GM13977 (cell line): ENCODE measurements around the gene HSPA12B.
A peak's percentile ranks its signal among the peaks of the same experiment; 100 is the strongest.

Experiments used
- DNase-seq: peaks from one replicate; pipeline ENCODE4 v3.0.0; 2012; ENCODE audit warnings: low spot score
- in situ Hi-C: fragments of 300-500 bp; cut with MboI; formaldehyde crosslinking; loops from one replicate; pipeline ENCODE4 v1.12.0; 2022; ENCODE audit warnings: low sequenced_read_pairs, low pct_unique_long_range_greater_than_20kb, mixed read lengths, inconsistent platforms; ENCODE audit not compliant: unreplicated experiment
- TF ChIP-seq, protein P1 (sequence below): IDR thresholded peaks from 2 replicates; pipeline ENCODE4 v1.5.1; 2012; ENCODE audit warnings: mild to moderate bottlenecking, control low read depth; ENCODE audit not compliant: insufficient read depth; ENCODE audit errors: extremely low read depth, missing control alignments

The HSPA12B gene

DNA sequence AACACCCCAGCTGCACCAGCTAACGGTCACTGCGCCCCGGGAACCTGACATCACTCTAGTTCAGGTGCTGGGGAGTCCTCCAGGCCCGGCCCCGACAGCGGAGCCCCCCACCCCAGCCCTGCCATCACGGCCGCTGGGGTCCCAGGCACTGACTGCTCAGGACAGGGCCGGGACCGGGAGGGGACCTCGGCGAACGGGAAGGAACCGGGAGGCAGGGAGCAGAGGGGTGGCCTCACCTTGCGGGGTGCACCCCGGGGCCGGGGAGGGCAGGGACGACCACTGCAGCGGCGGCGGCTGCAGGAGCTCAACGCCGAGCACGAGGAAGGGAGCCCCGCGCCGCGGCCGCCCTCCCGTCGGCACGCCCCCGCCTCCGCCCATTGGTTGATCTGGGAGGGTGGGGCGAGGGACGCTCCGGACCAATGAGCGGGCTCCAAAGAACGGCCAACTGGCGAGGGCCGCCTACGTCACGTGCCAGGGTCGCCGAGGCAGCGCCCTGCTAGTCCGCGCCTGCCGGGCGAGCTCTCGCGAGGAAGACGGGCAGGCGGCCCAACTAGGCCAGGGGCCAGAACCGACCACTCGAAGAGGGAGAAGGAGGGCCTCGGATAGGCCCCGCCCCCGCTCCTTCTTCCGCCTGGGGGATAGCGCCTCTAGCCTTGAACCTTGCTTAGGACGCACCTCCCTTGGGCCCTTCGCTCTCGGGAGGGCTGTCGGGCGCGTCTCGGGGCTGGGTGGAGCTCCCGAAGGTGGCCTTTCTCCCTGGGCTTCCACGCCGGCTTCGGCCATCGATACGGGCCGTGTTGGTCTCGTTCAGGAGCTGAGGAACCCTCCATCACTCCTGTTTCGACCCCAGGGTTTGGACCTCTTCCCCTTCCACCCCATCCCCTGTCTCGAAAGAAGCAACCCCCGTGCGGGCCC lies 35.2 kb downstream of the HSPA12B start, which contains the start of gene ADISSP:
Gene ADISSP (minus strand): TSS at position 327 of the 915 bp plus-strand sequence. CDS start 7,653 bp downstream, outside the sequence.
- TF ChIP-seq, protein P1, sequence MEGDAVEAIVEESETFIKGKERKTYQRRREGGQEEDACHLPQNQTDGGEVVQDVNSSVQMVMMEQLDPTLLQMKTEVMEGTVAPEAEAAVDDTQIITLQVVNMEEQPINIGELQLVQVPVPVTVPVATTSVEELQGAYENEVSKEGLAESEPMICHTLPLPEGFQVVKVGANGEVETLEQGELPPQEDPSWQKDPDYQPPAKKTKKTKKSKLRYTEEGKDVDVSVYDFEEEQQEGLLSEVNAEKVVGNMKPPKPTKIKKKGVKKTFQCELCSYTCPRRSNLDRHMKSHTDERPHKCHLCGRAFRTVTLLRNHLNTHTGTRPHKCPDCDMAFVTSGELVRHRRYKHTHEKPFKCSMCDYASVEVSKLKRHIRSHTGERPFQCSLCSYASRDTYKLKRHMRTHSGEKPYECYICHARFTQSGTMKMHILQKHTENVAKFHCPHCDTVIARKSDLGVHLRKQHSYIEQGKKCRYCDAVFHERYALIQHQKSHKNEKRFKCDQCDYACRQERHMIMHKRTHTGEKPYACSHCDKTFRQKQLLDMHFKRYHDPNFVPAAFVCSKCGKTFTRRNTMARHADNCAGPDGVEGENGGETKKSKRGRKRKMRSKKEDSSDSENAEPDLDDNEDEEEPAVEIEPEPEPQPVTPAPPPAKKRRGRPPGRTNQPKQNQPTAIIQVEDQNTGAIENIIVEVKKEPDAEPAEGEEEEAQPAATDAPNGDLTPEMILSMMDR: peak; percentile 22
- peak; percentile 99 for DNase-seq
- in situ Hi-C loops: no loop called here

DNA sequence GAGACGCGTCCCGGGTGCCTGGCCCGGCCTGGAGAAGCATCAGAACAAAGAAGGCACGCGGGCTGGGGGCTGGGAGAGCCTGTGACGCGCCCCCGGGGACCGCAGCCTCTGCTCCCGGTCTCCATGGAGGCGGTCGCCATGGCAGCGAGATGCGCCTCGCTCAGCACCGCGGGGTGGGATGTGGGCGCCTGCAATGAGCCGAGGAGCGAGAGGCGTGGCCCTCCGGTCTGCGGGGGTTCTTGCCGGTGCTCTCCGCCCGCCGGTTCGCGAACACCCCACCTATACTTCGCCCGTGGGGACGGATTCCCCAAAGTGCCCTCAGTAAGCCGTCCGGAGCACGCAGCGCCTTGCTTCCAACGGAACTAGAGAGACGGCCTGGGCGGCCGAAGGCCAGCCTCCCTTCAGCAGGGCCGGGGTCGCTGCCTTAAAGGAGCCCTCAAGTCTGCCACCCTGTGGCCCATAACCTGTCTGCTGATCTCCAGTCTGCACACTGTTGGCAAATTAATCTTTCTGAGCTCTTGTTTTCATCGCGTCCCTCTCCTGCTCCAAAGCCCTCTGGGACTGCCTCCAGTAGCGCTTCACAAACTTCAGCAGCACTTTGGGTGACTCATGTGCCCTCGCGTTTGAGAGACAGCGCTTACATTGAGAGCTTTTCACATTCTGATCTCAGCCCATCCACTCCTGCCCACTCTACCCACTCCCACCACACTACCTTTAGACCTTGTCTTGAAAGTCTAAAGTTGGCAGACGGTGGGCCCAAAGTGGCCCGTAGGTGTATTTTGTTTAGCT lies 36.1 kb downstream of the HSPA12B start:
- DNase-seq: peak; percentile 84
- TF ChIP-seq, protein P1: peak; percentile 63
- in situ Hi-C loops: no loop called here

DNA sequence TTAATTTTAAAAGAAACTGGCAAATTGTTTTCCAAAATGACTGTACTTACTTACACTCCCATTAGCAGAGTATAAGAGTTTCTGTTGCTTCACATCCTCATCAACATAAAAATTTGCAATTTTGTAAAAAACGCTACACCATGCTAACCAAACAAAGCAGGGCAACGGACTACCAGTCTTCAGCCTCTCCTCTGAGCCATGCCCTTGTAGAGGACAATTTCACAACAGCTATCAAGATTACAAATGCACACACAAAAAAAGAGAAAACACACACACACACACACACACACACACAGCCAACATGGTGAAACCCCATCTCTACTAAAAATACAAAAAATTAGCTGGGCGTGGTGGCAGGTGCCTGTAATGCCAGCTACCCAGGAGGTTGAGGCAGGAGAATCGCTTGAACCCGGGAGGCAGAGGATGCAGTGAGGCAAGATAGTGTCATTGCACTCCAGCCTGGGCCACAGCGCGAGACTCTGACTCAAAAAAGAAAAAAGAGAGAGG lies 39.1 kb downstream of the HSPA12B start:
- in situ Hi-C loops: no loop called here
- DNase-seq: no peak
- TF ChIP-seq, protein P1: no peak

DNA sequence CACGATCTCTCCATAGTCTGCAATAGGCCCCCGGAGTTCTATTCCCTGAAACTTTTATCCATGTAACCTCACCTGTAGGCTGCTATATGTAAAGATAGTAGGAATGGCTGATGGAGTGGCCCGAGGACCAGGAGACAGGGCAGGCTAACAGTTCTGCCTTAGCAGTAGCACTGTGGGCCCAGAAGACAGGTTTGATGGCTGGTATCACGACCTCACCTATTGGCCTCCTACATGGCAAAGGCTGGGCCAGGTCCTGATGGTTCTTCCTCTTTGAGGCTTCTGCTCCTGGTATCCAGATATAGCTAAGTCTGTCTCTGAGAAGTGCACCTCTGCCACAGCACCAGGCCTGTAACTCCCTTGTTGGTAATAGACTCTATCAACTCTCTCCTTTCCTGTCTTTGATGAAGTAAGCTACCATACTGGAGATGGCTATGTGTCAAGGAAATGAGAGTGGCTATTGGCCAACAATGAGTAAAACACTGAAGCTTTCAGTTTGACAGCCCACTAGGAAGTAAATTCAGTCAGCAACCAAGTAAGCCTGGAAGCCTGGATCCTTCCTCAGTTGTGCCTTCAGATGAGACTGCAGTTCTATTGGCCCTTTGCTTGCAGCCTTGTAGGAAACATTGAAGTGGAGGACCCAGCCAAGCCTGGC lies 43.1 kb downstream of the HSPA12B start:
- in situ Hi-C loops: no loop called here
- TF ChIP-seq, protein P1: no peak
- no peak for DNase-seq

DNA sequence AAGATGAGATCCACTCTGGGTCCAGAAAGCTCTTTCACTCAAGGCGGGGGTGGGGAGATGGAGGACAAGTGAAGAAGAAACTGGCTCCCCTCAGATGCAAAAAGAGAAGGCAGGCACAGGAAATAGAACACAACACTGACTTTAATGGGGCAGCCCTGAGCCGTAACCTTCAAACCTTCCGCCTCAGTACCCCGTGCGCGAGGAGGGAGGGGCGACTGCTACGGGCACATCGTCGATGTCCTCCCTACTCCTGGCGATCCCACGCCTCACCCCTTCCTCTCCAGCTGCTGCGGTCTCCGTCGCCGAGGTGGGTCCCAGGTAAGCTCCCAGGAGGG lies 44.9 kb downstream of the HSPA12B start:
- in situ Hi-C loops: no loop called here
- TF ChIP-seq, protein P1: no peak
- peak; percentile 53 for DNase-seq
